DMS53 treated with DMSO at 0.1 percent for 48 hours (cell line): ENCODE results near the gene SYNJ2BP.
"Not testable (repeated sequence)": the region's sequence is repeated elsewhere in the genome, so short reads cannot be mapped to it uniquely, and the experiment has no call there.

ENCODE experiments used
- DNase-seq: peaks from one replicate; lab custom pipeline; 2025; ENCODE audit not compliant: unreplicated experiment; lab: John Stamatoyannopoulos, UW

SYNJ2BP gene

GRCh38 chr14:70416725-70417349, at the start of gene SYNJ2BP:
SYNJ2BP (minus strand) TSS chr14:70417090; CDS start chr14:70416963, 127 bp downstream.
- DNase-seq: peak; percentile 75

GRCh38 chr14:70454731-70455130, 37.8 kb upstream of the SYNJ2BP start:
- DNase-seq: no peak

GRCh38 chr14:70451874-70452273, 35.0 kb upstream of the SYNJ2BP start, which contains the start of gene ADAM21:
ADAM21 (plus strand) TSS chr14:70452174; CDS start chr14:70457500, 5,326 bp downstream.
- no peak for DNase-seq

- peak; percentile 12 for DNase-seq
Measured at GRCh38 chr14:70448633-70449340, 31.9 kb upstream of the SYNJ2BP start.

GRCh38 chr14:70442750-70443149, 25.9 kb upstream of the SYNJ2BP start:
- DNase-seq: no peak

GRCh38 chr14:70441641-70442040, 24.8 kb upstream of the SYNJ2BP start:
- no peak for DNase-seq

GRCh38 chr14:70436867-70437266, 20.0 kb upstream of the SYNJ2BP start:
- DNase-seq: no peak

- not testable (repeated sequence) for DNase-seq
Measured at GRCh38 chr14:70426555-70426954, 9.7 kb upstream of the SYNJ2BP start.

- no peak for DNase-seq
Measured at GRCh38 chr14:70425354-70425753, 8.5 kb upstream of the SYNJ2BP start.

GRCh38 chr14:70422538-70422937, 5.6 kb upstream of the SYNJ2BP start:
- no peak for DNase-seq

- DNase-seq: not testable (repeated sequence)
Measured at GRCh38 chr14:70419270-70419931, 2.5 kb upstream of the SYNJ2BP start.

GRCh38 chr14:70416338-70416724, 559 bp downstream of the SYNJ2BP start:
- DNase-seq: no peak

- DNase-seq: no peak
Measured at GRCh38 chr14:70415788-70416187, 1.1 kb downstream of the SYNJ2BP start.

GRCh38 chr14:70407621-70408020, 9.3 kb downstream of the SYNJ2BP start:
- DNase-seq: no peak

GRCh38 chr14:70406216-70406615, 10.7 kb downstream of the SYNJ2BP start:
- not testable (repeated sequence) for DNase-seq

- DNase-seq: not testable (repeated sequence)
Measured at GRCh38 chr14:70403335-70403734, 13.6 kb downstream of the SYNJ2BP start.

GRCh38 chr14:70401643-70402042, 15.2 kb downstream of the SYNJ2BP start:
- no peak for DNase-seq

GRCh38 chr14:70398706-70399431, 18.0 kb downstream of the SYNJ2BP start:
- DNase-seq: no peak

GRCh38 chr14:70398280-70398679, 18.6 kb downstream of the SYNJ2BP start:
- DNase-seq: no peak

GRCh38 chr14:70397746-70398145, 19.1 kb downstream of the SYNJ2BP start:
- no peak for DNase-seq

- no peak for DNase-seq
Measured at GRCh38 chr14:70394674-70395306, 22.1 kb downstream of the SYNJ2BP start.
